OCI-M1 (cell line): ENCODE data around the gene TNNC1.

Source experiments
- DNase-seq: peaks from one replicate; lab custom pipeline; 2025; lab: John Stamatoyannopoulos, UW

TNNC1 gene

DNA sequence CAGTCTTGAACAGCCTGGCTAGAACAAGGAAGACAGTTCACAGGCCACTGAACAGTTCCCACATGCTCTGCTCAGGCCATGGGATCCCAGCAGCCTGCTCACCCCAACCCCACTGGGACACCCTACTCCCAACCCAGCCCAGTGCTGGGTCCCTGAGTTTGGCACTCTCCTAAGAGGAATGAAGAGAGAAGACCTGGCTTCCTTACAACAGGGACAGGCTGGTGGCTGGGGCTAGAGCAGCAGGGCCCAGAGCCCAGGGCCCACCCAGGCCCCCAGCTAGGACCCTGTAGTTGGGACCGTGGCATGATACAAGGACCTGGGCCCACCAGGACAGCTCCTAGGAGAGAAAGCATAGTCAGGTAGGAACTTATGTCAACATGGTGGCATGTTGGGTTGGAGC is 52.3 kb downstream of the TNNC1 start:
- no peak for DNase-seq
